Breast epithelium (tissue), 4 donors: ENCODE data around the gene TXNL4A. TPM values are rescaled to one million over a fixed set of nuclear protein-coding genes. Genes with fewer than 3 reads are reported as not detected.

Experiments
- DNase-seq, 2 donors: peaks; one replicate each; pipeline ENCODE4 v3.0.0-alpha.2; 2019; ENCODE audit warnings: low spot score in 2 of 2
- H3K27ac ChIP-seq, 2 donors: fragments of 200-600 bp; sonication (generic) in 1 of 2; one replicate each; pipeline ENCODE4 v1.5.1; 2016 to 2019; ENCODE audit warnings: mild to moderate bottlenecking in 1 of 2
- H3K27me3 ChIP-seq, 2 donors: fragments of 200-600 bp; sonication (generic) in 1 of 2; one replicate each; pipeline versions ENCODE4 v1.5.1 to v1.6.0; 2017 to 2019; ENCODE audit warnings: control low read depth in 1 of 2, mild to moderate bottlenecking in 1 of 2
- H3K36me3 ChIP-seq: fragments of 200-600 bp; one replicate; pipeline ENCODE4 v1.5.1; 2019
- H3K4me1 ChIP-seq, 2 donors: fragments of 200-600 bp; sonication (generic); one replicate each; pipeline ENCODE4 v1.5.1; 2016 to 2019; ENCODE audit warnings: control low read depth in 1 of 2
- H3K4me3 ChIP-seq, 3 donors: fragments of 200-600 bp; sonication (generic); 1 replicate in 2 of 3; 2 replicates in 1 of 3; pipeline ENCODE4 v1.5.1; 2016 to 2019; ENCODE audit warnings: mild to moderate bottlenecking in 3 of 3, moderate library complexity in 2 of 3
- H3K9me3 ChIP-seq, 2 donors: fragments of 200-600 bp; sonication (generic) in 1 of 2; one replicate each; pipeline ENCODE4 v1.5.1; 2016 to 2019; ENCODE audit warnings: control low read depth in 1 of 2
- POLR2A ChIP-seq: fragments of 450-650 bp; IDR thresholded peaks from one replicate; pipeline ENCODE4 v1.6.1; 2016; ENCODE audit warnings: antibody characterized with exemption, mild to moderate bottlenecking, moderate library complexity
- POLR2AphosphoS5 ChIP-seq, 3 donors: sonication (generic); formaldehyde crosslinking; IDR thresholded peaks; one replicate each; pipeline ENCODE4 v1.6.1; 2017; ENCODE audit warnings: antibody characterized with exemption in 3 of 3
- intact Hi-C: fragments of 100-400 bp; cut with DNase I; formaldehyde crosslinking; loops from one replicate; pipeline ENCODE4 v1.15.1; 2023; ENCODE audit warnings: low total_unique reads
- total RNA-seq, 3 donors: library from RNA; depleted of rRNA; stranded (reverse); fragments of >200 nt; gene quantifications; one replicate each; pipeline ENCODE4 v1.1.0, GENCODE V29; 2016
- TF ChIP-seq, protein P1 (sequence below), 3 donors: fragments of 450-650 bp; IDR thresholded peaks; one replicate each; pipeline ENCODE4 v1.5.1; 2016 to 2017; ENCODE audit warnings: antibody characterized with exemption in 3 of 3, mild to moderate bottlenecking in 3 of 3, moderate library complexity in 3 of 3

The TXNL4A gene
- total RNA-seq, 3 donors from 2014 or later = 21.4 to 39.2 (median 23.9) TPM

DNA sequence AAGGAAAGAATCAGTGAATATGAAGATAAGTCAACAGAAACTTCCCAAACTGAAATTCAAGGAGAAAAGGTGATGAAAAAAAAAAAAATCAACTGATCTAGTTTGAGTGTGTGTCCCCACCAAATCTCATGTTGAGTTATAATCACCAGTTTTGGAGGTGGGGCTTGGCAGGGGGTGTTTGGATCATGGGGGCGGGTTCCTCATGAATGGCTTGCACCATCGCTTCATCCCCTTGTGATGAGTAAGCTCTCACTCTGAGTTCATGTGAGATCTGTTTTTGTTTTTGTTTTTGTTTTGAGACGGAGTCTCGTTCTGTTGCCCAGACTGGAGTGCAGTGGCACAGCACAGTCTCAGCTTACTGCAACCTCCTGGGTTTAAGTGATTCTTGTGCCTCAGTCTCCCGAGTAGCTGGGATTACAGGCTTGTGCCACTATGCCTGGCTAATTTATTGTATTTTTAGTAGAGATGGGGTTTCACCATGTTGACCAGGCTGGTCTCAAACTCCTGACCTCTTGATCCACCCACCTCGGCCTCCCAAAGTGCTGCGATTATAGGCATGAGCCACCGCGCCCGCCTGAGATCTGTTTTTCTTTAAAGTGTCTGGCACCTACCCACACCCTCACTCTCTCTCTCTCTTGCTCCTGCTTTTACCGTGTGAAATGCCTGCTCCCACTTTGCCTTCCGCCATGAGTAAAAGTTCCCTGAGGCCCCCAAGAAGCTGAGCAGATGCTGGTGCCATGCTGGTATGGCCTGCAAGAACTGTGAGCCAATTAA lies 32.9 kb downstream of the TXNL4A start:
- no peak overlapping the region for H3K27ac ChIP-seq
- no peaks in the 10 kb centered on the region for H3K9me3 ChIP-seq
- no peak overlapping the region for H3K4me3 ChIP-seq
- peak in 1 of 2 donors; percentile 9 for DNase-seq
- H3K27me3 ChIP-seq = no peaks in the 10 kb centered on the region
- intact Hi-C loops = no loop called here
- H3K36me3 ChIP-seq = no peaks in the 10 kb centered on the region
- TF ChIP-seq POLR2A (no peak), POLR2AphosphoS5 (IDR thresholded peaks at IDR 0.05) (no peak)
- TF ChIP-seq, protein P1, sequence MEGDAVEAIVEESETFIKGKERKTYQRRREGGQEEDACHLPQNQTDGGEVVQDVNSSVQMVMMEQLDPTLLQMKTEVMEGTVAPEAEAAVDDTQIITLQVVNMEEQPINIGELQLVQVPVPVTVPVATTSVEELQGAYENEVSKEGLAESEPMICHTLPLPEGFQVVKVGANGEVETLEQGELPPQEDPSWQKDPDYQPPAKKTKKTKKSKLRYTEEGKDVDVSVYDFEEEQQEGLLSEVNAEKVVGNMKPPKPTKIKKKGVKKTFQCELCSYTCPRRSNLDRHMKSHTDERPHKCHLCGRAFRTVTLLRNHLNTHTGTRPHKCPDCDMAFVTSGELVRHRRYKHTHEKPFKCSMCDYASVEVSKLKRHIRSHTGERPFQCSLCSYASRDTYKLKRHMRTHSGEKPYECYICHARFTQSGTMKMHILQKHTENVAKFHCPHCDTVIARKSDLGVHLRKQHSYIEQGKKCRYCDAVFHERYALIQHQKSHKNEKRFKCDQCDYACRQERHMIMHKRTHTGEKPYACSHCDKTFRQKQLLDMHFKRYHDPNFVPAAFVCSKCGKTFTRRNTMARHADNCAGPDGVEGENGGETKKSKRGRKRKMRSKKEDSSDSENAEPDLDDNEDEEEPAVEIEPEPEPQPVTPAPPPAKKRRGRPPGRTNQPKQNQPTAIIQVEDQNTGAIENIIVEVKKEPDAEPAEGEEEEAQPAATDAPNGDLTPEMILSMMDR (IDR thresholded peaks at IDR 0.05) = no peak
- H3K4me1 ChIP-seq = no peaks in the 10 kb centered on the region

DNA sequence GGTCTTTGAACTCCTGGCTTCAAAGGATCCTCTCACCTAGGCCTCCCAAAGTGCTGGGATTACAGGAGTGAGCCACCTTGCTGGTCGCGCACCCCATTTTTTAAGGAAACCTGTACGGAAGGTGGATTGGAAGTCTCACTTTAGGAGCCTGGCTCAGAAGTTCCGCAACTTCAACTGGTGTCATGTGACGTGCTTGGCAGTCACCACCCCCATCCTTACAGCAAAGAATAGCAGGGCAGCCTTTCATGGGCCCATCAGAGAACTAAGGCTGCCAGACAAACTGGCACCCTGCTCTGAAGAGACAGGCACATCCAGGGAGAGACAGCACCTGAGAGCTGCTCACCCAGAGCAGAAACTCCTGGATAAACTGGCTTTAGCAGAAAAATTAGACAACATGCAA lies 33.6 kb downstream of the TXNL4A start:
- no peak overlapping the region for H3K4me3 ChIP-seq
- H3K27me3 ChIP-seq = no peaks in the 10 kb centered on the region
- peak overlapping the region in 1 of 2 donors; percentile 40 for H3K27ac ChIP-seq
- intact Hi-C loops = no loop called here
- peaks cover 0 to 3% of the 10 kb centered on the region in 2 donors for H3K4me1 ChIP-seq
- DNase-seq = peak; percentile 12 to 15
- no peaks in the 10 kb centered on the region for H3K36me3 ChIP-seq
- H3K9me3 ChIP-seq = no peaks in the 10 kb centered on the region
- TF ChIP-seq POLR2AphosphoS5 (IDR thresholded peaks at IDR 0.05) (no peak), POLR2A (no peak)
- TF ChIP-seq, protein P1 (IDR thresholded peaks at IDR 0.05) = no peak

DNA sequence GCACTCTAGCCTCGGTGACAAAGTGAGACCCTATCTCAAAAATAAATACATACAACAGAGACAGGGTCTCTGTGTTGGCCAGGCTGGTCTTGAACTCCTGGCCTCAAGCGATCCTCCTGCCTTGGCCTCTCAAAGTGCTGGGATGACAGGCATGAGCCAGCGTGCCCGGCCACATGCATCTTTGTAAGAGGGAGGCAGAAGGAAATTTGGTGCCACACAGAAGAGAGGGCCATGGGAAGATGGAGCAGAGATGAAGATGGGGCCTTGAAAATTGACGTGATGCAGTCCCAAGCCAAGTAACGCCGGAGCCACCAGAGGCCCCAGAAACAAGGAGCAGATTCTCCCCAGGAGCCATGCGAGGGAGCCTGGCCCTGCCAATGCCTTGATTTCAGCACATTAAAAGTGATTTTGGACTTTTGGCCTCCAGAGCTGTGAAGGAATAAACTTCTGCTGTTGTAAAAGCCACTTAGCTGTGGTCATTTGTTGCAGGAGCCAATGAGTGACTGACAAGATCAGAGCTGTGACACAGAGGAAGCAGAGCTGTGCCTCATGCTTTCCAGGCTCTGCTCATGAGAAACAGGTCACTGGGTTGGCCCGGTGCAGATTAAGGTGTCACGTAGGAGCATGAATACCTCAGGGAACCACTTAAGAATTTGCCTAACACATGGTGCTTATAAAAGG lies 34.3 kb downstream of the TXNL4A start:
- TF ChIP-seq POLR2A (no peak), POLR2AphosphoS5 (IDR thresholded peaks at IDR 0.05) (no peak)
- TF ChIP-seq, protein P1 (IDR thresholded peaks at IDR 0.05) = no peak
- H3K9me3 ChIP-seq = no peaks in the 10 kb centered on the region
- intact Hi-C loops = no loop called here
- no peaks in the 10 kb centered on the region for H3K27me3 ChIP-seq
- H3K4me1 ChIP-seq = peaks cover 0 to 10% of the 10 kb centered on the region in 2 donors
- H3K4me3 ChIP-seq = no peak overlapping the region
- no peaks in the 10 kb centered on the region for H3K36me3 ChIP-seq
- DNase-seq = peak; percentile 29 to 44
- peak overlapping the region in 1 of 2 donors; percentile 40 for H3K27ac ChIP-seq

DNA sequence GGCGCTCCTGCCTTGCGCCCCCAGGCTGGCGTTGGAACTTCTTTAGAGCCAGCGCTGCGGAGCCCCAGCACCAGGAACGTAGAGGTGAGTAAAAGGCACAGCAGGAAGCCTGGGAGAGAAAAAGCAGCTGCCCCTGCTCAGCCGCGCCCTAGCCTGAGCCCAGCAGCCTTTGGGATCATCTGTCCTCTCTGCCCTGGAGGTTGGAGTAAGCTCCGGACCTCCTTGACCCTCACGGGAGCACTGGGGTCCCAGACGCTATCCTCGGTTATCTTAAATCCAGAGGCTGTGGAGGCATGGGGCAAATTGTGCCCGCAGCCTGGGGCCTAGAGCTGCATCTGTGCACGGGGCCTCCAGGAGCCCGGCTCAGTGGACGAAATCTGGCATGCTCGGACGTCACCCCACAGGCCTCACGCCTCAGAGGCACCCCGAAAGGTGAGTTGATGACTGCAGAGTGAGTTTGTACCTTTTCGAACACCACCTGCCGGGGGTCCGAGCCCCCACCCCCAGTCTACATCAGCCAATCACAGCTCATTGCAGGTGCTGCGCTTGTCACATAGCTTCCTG lies 35.3 kb downstream of the TXNL4A start:
- Histone ChIP-seq H3K36me3 (no peaks in the 10 kb centered on the region), H3K4me1 (peaks cover 0 to 13% of the 10 kb centered on the region in 2 donors), H3K27ac (peak overlapping the region in 1 of 2 donors; percentile 29), H3K27me3 (no peaks in the 10 kb centered on the region), H3K9me3 (no peaks in the 10 kb centered on the region), H3K4me3 (no peak overlapping the region)
- intact Hi-C loops = no loop called here
- TF ChIP-seq POLR2A (no peak), POLR2AphosphoS5 (IDR thresholded peaks at IDR 0.05) (no peak)
- TF ChIP-seq, protein P1 (IDR thresholded peaks at IDR 0.05) = no peak
- peak; percentile 18 to 40 for DNase-seq
